Upper lobe of left lung (tissue), 4 donors: ENCODE data around the gene IQCM.

ENCODE experiments used
- CTCF ChIP-seq, 6 experiments: fragments of 450-650 bp in 4 of 6; fragments of 200-600 bp in 2 of 6; sonication (generic) in 2 of 6; IDR thresholded peaks; one replicate each; pipeline ENCODE4 v1.5.1; 2016 to 2019; ENCODE audit warnings: antibody characterized with exemption in 6 of 6
- EP300 ChIP-seq, 4 donors: sonication (generic); formaldehyde crosslinking; IDR thresholded peaks; one replicate each; pipeline ENCODE4 v1.5.1; 2017; ENCODE audit warnings: antibody characterized with exemption in 4 of 4, control low read depth in 2 of 4
- POLR2A ChIP-seq, 4 donors: fragments of 450-650 bp; IDR thresholded peaks; one replicate each; pipeline ENCODE4 v1.5.1; 2016 to 2017; ENCODE audit warnings: antibody characterized with exemption in 4 of 4, mild to moderate bottlenecking in 2 of 4

- TF ChIP-seq CTCF (IDR thresholded peaks at IDR 0.05) (no peak), EP300 (IDR thresholded peaks at IDR 0.05) (no peak), POLR2A (IDR thresholded peaks at IDR 0.05) (no peak)
These were observed 95.8 kb downstream of the IQCM start for GRCh38 chr4:149719806-149720205.
